GM21825 (cell line): ENCODE data around the gene PHYHIPL.

Experiments
- ATAC-seq: cut with Tn5 transposase; IDR thresholded peaks from one replicate; pipeline ENCODE4 v1.9.1; 2021; ENCODE audit warnings: mild to moderate bottlenecking, moderate library complexity; ENCODE audit not compliant: unreplicated experiment

The PHYHIPL gene

DNA sequence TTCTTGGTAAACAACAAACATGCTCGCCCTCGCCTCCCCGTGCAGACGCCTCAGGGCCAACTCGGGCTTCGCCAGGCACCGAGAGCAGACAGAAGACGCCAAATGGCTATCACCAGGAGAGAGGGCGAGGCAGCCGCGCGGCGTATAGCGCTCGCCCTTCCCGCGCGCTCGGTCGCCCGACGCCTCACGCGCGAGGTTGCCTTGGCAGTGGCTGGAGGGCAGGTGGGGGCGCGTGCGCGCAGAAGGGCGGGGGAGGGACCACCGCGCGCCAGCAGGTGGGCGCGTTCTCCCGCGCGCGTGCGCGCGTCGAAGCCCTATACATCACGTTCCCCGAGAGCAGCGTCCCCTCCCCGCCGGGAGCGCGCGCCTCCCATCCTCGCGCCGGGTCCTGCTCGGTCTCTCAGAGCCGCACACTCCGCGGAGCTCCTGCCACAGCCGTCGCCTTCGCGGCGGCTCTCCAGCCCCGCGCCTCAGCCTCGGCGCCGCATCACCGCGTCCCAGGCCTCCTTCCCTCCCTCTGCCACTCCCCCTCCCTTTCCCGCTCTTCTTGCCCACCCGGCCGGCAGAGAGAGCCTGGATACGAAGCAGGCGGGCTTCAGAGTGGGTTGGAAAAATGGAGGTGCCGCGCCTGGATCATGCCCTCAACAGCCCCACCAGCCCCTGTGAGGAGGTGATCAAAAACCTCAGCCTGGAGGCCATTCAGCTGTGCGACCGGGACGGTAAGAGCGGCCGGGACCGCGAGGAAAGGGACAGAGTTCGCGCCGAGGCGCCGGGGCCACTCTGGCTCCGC lies at the start of gene PHYHIPL:
TSS of gene PHYHIPL (plus strand) at position 403 of the 790 bp plus-strand sequence. CDS start at position 614, 211 bp downstream.
- ATAC-seq, result no peak

DNA sequence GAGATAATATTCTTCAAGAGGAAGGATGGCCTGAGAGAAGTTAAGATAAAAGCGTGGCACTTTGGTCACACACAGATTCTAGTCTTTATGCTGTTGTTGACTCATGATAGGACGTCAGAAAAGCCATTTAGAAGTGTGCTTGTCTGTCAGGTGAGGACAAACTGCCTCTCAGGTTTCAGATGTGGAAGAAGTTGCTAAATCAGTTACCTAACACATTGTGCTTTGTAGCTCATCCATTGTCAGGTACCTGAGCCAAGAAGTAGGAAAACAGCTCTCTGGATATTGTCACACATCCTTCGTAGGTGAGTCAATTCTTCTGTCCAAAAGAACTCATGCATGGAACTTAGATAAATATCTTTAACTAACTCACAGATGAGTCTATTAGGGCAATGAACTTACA lies 49.5 kb upstream of the PHYHIPL start:
- no peak for ATAC-seq

DNA sequence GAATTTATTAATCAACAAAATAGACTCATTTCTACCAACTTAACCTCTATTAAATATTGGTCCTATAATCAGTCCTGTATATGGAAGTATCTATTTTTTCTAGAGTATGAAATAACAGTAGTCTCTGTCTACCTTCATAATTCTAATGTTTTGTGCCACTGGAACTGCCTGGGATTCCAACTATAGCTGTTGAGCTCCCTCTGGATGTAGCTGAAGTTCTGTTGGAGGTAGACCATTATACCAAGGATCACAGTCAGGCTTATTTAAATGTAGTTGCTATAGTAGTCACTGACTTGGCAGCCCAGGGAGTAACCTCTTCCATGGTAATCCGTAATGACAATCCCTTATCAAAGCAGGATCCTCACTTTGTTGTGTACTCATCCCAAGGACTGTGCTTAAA lies 48.5 kb upstream of the PHYHIPL start:
- no peak for ATAC-seq

DNA sequence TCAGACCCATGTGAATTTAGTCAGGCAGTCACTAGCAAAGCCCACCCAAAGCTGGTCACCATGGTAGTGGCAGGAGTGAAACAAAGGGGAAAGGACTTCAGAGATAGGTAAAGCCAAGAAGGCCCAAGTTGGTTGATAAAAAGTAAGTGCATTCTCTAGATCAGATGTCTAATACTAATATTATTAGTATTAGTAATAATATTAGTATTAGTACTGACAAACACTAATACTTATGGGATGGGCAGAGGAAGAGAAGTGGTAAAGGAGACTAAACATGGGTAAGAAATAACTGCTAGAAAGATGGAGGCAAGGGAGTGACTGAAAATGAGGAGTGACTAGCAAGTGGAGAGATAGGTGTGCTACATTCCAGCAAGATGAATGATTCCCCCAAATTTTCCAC lies 46.6 kb upstream of the PHYHIPL start:
- no peak for ATAC-seq

DNA sequence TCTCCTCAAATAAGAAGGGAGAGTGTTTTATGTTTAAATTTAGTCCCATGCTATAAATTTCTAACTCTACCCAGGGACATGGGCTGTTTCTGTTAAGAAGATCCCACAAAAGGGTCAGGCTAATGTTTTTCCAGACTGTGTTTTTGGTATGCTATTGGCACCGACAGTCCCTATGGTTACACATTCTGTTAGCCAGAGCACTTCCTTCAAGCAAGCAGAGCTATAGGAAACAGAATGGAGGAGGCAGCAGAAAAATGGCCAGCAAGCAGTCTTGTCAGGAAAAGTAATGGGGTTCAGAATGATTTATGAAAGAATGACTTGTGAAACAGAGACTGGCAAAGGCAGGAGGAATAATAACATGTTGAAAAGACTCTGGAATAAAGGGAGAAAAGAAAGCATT lies 44.8 kb upstream of the PHYHIPL start:
- no peak for ATAC-seq

DNA sequence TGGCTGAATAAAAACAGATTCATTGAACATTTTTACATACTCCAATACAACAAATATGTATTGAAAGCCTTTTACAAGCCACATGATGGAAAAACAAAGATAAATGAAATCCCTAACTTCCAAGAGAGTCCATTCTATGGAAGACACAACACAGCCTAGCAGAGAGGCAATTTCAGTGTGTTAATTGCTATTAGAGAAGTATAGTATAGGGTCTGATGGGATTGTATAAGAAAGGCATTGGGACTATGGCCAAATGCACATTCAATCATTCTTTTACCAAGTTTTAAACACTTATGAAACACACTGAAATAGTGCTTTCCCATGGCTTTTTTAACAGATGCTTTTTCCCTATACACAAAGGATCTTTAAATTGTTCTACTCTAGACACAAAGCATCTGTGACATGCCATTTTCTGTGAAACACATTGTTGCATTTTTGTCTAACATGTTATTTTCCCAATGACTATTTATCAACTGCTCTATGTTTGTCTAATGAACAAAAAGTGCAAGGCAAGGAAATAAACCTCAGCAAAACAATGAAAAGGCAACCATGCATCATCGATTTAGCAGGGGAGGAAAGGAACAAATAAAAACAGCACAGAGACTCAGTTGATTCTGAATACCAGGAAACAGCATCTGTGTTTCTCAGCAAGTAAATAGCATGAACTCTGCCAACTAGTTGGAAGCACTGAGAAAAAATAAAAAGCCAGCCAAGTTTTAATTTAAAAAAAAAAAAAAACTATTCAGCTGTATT lies 42.4 kb upstream of the PHYHIPL start:
- no peak for ATAC-seq

DNA sequence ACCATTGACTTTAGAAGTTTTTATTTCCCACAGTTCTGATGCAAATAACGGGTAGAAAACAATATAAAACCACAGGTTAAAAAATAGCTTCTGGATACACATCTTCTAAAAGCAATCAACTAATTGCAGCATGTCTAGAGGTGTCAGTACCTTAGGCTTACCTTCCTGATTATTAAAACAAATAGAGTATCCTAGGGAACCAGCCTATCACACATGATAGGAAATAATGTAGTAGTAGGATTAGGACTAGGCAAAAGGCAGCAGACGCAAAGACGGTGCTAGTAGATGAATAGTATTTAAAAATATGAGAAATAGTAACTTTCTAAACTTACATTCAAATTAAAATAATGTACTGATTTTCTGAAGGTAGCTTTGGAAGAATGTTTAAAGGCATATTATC lies 41.7 kb upstream of the PHYHIPL start:
- no peak for ATAC-seq

DNA sequence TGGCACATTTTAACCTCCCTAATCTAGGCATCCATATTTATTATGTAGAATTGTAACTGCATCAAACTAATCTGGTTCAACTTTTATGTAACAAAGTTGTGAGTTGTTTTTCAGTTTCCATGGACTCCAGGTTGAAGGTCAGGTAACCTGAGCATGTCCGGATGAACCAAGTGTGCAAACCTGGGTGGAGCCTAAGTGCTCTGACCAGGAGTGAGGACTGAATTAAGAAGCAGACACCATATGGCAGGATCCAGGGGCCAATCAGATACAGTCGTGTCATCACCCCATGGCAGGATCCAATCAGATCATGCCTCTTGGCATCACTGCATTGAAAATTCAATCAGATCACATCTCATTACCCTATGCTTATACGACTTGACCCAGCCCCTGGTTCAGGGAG lies 41.2 kb upstream of the PHYHIPL start:
- ATAC-seq, result no peak

DNA sequence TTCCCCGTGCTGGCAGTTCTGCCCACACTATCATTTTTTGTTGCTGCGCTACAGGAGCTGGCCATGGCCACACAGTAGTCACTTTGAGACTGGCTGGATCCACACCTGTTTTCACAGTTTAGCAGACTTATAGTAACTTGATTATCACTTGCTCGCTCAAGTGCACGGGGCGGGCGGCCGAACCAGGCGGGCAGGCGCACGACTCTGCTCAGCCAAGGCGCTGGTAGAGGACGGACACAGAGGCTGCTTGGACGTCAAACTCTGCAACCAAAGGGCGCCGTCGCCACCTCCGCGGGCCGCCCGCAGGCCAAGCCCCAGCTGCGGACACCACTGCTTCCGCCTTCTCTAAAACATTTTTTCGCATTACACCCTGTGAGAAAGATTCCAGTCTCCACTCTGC lies 38.4 kb upstream of the PHYHIPL start:
- no peak for ATAC-seq

DNA sequence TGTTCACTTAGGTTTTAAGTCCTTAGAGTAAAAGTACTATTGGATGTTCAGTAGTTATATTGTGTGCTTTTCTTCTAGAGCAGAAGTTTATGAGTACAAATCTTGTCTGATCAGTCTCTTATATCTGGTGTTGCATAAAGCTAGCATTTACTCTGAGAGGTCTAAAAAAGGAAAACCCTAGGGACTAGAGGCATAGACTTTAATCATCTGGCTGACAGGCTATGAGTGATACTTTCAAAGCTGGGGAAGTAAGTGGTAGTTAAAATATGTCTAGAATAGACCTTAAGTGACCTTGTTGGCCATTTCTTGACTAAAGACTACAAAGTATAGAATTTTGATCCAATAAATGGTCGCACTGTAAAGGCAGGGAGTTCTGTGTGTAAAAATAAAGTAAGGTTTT lies 32.9 kb upstream of the PHYHIPL start:
- no peak for ATAC-seq

DNA sequence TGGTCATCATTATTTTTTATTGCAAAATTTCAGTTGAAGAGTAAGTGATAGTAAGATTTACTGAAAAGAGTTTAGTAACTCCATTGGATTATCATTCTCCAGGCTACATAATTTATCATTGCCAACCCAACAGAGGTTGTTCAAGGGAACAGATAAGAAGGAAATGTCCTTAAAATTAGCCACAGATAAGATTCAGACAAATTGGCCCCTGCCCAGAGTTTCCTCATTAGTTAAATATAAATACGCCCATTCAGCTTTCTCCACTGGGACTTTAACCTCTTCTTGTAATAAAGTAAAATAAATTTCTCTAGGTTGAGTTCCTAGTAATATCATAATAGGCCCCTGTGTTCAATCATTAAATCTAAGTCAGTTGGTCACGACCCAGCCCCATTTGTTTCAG lies 27.7 kb upstream of the PHYHIPL start:
- ATAC-seq, result no peak

DNA sequence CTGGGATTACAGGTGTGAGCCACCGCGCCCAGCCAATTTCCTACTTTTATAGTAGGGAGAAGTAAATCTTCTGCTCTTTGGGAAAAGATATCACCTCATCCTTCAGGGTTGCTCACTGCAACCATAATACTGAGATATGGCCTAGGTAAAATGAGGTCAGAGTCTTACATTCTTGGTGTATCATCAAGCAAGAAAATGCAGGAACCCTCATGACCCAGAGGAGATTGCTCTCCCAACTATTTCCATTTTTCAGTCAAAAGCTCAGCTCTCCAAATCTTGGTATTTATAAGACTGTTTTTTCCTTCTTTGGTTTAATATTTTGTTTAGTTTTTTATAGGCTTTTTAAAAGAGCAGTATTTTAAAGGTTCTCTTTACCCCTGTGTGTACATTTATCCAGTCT lies 20.9 kb upstream of the PHYHIPL start:
- no peak for ATAC-seq

DNA sequence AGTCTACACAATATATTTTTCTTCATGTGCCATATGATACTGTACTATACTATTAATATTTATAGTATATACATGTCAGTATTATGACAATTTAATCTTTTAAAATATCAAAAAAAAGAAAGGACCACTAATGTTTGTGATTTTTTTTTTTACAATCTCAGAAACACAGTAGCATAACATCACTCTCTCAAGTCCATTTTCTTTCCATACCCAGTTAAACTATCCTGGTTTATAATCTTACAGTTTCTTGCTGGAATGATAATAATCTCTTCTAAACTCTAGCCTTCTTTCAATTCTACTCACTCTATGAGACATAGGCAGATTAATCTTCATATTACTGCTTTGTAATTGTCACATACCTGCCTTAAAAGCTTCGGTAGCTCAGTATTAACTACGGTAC lies 8.9 kb upstream of the PHYHIPL start:
- ATAC-seq, result no peak

DNA sequence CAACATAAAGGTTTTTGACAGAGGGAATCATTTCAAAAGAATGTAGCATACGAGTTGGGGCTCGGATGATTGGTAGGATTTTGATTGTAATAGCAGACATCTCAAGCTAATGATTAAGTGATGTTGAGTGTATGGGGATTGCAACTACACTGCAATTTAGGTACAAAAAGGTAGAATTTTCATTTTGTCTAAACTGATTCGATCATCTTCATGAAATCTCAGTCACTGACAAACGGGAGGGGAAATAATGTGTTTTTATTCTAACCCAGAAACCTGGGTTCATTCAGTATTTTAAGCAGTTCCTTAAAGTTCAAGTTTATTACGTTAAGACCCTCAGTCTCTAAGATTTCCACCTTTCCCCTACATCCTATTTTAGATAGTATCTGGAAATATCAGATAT lies 3.9 kb upstream of the PHYHIPL start:
- no peak for ATAC-seq

DNA sequence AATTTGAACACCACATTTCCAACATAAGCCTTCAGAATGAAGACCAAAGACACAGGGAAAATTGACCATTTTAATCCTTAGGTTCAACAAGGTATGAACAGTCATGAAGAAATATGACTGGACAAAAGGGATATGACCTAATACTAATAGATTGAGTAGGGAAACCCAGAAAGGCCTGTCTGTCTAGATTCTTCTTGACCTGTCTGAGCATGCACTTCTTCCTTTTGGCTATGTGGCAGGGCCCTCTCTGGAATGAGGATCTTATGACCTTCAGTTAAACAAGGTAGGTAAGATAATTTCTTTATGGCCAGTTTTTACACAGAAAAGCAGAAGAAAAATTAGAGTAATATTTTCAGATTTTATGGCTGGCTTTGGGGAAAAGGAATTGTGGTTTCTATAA lies 3.0 kb upstream of the PHYHIPL start:
- no peak for ATAC-seq

DNA sequence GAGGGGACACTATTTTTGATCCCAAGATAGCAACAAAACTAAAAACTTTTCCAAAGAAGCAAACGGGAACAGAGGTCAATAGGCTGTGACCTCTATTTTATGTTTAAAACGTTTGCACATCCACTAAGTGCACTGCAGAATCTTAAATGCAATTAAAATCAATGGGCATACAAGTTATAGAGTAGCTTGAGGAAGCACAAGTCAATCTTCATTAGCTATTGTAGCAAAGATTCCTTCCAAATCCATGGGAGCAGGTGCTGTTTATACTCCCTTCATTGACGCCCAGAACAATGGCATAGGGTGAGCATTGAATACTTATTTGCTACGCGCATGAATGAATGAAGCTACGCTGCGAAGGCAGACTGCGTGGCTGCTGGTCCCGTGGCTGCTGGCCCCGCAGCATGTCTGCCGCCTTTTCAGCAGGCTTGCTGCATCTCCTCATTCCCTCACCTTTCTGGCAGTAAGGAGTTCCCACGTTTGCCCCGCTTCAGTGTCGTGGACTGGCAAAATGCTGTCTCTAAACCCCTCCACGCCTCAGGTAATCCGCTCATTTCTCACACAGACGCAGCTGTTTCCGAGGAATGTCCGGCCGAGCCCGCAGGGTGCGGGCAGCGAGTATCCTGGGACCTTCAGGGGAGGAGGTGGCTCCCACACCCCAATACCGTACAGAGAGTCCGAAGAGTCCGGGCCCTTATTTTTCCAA lies 754 bp upstream of the PHYHIPL start:
- no peak for ATAC-seq

DNA sequence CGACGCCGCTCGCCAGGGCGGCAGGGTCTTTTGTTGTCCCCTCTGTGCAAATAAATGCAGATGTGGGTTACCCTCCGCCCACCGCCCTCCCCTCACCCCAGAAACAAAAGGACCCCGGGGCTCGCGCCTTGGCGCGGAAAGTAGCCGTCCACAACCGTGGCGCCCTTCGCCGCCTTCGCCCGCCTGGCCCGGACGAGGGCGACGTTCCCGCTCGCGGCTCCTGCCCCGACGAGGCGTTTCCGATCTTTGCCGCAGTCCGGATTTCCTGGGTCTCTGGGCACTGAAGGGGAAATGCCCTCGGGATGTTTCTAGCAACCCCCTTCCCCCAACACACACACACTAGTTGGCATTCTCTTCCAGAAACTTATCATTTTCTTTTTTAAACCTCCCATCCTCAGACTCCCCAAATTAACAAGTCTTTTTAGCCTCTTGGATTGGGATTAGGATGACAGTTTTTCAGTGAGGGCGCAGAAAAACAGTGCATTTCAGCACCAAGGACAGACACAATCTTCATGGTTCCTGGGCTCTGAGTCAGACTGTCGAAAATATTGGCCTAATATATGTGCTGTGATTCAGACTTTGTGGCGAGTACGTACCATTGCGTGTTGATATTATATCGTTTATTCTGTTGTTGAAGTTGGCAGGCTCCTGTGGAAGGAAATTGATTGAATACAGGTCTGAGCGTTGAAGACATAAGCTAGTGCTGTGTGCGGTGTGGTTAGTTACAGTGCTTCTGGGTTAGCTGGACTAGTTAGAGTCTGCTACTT lies 771 bp downstream of the PHYHIPL start:
- no peak for ATAC-seq

DNA sequence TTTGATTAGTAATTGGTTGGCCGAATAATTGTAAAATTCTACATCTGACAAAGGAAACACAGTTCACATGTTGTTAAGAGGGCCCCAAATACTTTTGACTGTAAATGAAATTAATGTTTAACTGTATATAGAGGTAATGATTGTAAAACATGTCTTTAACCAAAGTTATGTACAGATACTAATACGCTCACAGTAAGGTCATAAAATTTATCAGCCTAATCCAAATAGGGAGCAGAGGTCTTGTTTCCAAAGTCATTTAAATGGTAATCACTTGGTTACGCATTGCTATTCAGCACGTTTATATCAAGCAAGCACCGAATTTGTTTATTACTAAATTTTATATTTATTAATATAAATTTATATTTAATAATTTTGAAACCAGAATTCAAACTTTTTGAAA lies 1.4 kb downstream of the PHYHIPL start:
- ATAC-seq, result no peak

DNA sequence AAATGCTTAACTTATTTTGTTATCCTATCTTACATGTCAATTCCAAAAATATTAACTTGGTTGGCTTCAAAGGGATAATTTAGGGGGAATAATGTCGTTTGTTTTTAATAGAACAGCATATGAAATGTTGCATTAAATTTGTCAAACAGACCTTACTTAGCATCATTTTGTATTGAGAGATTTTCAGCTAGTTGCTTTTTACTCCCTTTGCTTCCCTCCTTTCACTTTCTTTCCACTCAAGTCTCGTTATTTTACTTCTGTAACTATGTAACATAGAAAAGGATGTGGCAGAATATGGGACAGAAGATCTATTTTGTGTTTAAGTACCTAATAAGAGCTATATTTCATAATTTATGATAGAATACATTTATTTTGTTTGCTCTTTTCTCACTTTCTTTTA lies 2.6 kb downstream of the PHYHIPL start:
- ATAC-seq, result no peak

DNA sequence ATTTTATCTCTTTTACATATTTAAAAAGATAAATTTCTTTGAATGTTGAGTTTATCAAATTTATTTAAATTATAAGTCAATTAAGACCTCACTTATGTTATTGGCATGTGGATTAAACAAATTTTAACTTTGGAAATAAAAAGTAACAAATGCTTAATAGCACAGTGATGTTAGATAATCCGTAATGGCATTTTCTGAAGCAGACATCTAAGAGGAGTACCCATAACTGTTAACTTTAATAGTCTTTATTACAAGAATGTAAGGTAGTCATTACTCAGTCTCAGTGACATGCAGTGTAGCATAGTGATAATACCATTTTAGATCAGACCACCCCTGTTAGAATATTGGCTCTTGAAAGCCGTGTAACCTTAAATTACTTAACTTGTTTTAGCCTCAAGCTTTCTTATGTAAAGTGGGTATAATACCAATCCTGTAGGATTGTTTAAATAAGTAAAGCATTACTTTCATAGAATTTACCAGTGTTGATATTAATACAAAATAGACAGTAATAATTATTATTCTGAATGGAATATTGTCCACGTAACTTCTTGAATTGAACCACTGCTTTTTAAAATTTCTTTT lies 4.3 kb downstream of the PHYHIPL start:
- no peak for ATAC-seq

DNA sequence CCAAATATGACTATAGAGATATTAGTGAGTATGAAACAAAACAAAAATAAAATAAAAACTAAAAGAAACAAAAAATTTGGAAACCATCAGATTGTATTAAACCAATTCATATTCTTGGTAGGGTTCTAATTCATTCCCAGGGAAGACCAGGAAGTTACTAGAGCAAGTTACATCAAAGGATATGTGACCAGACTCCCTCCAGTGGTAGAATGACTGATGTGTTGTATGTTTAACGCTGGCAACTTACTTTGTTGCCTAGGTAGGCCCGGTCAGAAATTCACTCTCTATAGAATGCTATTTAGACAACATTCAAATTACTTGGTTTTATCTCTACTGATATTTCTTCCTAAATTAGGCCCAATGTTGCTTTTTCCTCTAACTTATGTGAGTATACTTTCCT lies 5.2 kb downstream of the PHYHIPL start:
- no peak for ATAC-seq
